Effector memory CD8-positive, alpha-beta T cell (primary cell): ENCODE measurements around the gene CYP4F22.
A peak's percentile ranks its signal among the peaks of the same experiment; 100 is the strongest.

ENCODE experiments used
- ATAC-seq: fragments of 150-1000 bp; cut with Tn5 transposase; replicated peaks from 2 replicates; pipeline ENCODE4 v1.10.0; 2021; ENCODE audit warnings: mild to moderate bottlenecking, moderate library complexity
- DNase-seq, 3 experiments: peaks; one replicate each; pipeline ENCODE4 v3.0.0; 2021
- H3K27ac Mint-ChIP-seq, 2 donors: one replicate each; pipeline ENCODE4 v1.8.0; 2022; ENCODE audit warnings: mild to moderate bottlenecking in 2 of 2, mixed read lengths in 2 of 2, moderate library complexity in 2 of 2
- H3K27me3 Mint-ChIP-seq, 2 donors: one replicate each; pipeline ENCODE4 v1.8.0; 2022; ENCODE audit warnings: mixed read lengths in 2 of 2
- H3K36me3 Mint-ChIP-seq: one replicate; pipeline ENCODE4 v1.8.0; 2022; ENCODE audit warnings: mild to moderate bottlenecking, moderate library complexity, mixed read lengths; ENCODE audit not compliant: insufficient read depth
- H3K4me1 Mint-ChIP-seq, 2 donors: one replicate each; pipeline ENCODE4 v1.8.0; 2022; ENCODE audit warnings: low read depth in 2 of 2, mixed read lengths in 2 of 2
- H3K4me3 Mint-ChIP-seq, 2 donors: one replicate each; pipeline ENCODE4 v1.8.0; 2022; ENCODE audit warnings: mild to moderate bottlenecking in 2 of 2, mixed read lengths in 2 of 2, moderate library complexity in 2 of 2
- H3K9me3 Mint-ChIP-seq, 2 donors: one replicate each; pipeline ENCODE4 v1.8.0; 2022; ENCODE audit warnings: mixed read lengths in 2 of 2

The CYP4F22 gene

DNA sequence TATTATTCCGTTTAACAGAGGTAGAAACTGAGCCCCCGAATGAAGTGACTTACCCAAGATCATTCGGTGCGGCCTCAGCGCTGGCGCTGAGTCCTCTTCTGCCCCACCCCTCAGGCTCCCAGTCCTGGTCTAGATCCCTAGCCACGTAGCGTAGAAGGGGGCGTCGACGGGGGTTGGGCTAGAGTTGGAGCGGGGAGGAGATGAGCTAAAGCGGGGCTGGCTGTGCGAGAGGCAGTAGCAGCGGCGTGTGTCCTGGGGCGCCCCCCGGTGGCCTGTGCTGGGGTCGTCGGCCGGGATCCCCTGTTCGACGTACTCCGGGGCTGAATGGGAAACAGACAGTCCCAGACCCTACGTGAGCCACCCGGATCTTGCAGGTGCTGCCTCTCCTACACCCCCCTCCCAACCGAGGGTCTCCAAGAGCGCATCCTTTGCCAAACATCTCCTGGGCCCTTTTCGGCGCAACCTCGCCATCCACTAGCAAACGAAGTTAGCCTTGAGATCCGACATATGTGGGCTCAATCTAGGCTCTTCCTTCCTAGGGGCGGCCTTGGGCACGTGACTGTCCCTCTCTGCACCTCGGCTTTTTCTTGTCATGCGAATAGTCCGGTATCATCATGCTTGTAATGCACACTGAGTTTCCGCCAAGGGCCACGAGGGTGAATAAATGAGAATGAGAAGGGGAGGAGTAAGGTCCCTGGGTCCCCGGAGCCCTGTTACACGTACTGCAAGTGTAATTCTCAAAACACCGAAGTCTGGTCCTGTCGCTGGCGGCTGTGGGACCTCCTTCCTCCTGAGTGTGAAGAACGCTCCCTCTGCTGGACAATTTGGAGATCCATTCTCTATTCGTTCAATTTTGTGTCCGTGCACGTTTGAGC, 47.7 kb downstream of the CYP4F22 start:
- H3K4me3 Mint-ChIP-seq, result peak overlapping the region; percentile 85 to 86
- H3K36me3 Mint-ChIP-seq, result peaks cover 9% of the 10 kb centered on the region
- peaks cover 3 to 4% of the 10 kb centered on the region in 2 donors for H3K27me3 Mint-ChIP-seq
- DNase-seq (peak; percentile 97 to 98 (median 97)), ATAC-seq (peak; percentile 86)
- peak overlapping the region; percentile 82 to 89 for H3K27ac Mint-ChIP-seq
- H3K9me3 Mint-ChIP-seq, result no peaks in the 10 kb centered on the region
- H3K4me1 Mint-ChIP-seq, result peaks cover 15 to 20% of the 10 kb centered on the region in 2 donors

DNA sequence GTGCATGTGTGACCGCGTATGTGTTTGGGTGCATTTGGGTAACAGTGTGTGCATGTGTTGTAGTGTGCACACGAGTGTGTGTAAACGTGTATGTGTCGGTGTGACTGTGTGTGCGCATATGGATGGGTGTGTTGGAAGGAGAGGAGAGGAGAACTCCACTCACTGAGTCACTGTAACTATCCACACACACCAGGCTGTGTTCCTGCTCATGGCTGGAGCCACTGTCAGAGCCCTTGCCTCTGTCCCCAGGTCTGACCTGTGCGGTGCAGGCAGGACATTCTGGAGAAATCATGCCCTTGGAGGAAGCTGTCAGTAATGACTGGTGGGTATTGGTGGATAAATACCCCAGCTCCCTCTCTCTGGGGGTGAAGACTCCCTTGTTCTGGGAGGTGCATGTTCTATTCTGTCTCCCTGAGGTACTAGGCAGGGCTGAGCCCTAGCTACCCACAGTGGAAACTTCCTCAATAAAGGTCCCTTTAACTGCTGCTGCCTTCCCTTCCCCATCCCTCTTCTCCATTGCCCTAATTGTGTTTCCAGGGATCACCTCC, 48.4 kb downstream of the CYP4F22 start:
- DNase-seq, result no peak
- peaks cover 10 to 11% of the 10 kb centered on the region in 2 donors for H3K27me3 Mint-ChIP-seq
- peak overlapping the region in 1 of 2 donors; percentile 89 for H3K27ac Mint-ChIP-seq
- H3K9me3 Mint-ChIP-seq, result no peaks in the 10 kb centered on the region
- ATAC-seq, result no peak
- peaks cover 9% of the 10 kb centered on the region for H3K36me3 Mint-ChIP-seq
- H3K4me3 Mint-ChIP-seq, result peak overlapping the region; percentile 85 to 86
- H3K4me1 Mint-ChIP-seq, result peaks cover 13 to 18% of the 10 kb centered on the region in 2 donors

DNA sequence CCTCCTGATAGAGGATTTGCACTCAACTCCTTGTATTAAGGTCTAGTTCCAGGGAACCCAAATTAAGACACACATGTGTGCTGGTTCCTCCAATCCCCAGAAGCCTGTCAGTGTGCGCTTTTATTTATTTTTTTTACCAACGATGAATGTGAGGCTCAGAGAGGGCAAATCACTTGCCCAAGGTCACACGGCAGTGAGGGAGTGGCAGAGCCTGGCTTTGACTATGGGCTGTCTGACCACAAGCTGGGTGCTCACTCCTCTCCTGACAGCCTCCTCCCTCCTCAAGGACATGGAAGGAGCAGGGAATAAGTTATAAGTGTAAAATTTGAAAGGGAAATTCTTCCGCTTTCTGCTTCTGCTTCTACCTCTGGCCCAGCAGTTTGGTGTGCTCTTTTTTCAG, 48.9 kb downstream of the CYP4F22 start:
- Mint-ChIP-seq H3K27me3 (peaks cover 14 to 17% of the 10 kb centered on the region in 2 donors), H3K9me3 (no peaks in the 10 kb centered on the region), H3K4me1 (peaks cover 13 to 16% of the 10 kb centered on the region in 2 donors), H3K27ac (no peak overlapping the region), H3K4me3 (no peak overlapping the region), H3K36me3 (peaks cover 9% of the 10 kb centered on the region)
- DNase-seq (no peak), ATAC-seq (no peak)

DNA sequence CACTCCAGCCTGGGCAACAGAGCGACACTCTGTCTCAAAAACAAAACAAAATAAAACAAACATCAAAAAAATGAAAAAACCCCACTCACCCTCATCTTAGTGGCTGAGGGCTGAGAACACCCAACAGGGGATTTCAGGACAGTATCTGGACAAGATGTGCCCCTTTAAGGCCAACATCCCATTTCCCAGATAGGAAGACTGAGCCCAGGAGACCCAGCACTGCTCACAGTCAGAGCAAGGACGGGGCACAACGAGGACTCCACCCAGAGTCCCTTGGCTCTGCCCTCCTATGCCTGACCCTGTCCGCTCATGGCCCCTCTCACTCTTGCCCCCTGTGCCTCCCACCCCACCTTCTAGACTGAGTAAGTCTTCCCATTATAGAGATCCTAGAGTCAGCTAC, 53.8 kb downstream of the CYP4F22 start:
- H3K27ac Mint-ChIP-seq, result no peak overlapping the region
- ATAC-seq, result no peak
- no peaks in the 10 kb centered on the region for H3K9me3 Mint-ChIP-seq
- H3K4me1 Mint-ChIP-seq, result no peaks in the 10 kb centered on the region
- peaks cover 3% of the 10 kb centered on the region for H3K36me3 Mint-ChIP-seq
- H3K27me3 Mint-ChIP-seq, result peaks cover 53 to 64% of the 10 kb centered on the region in 2 donors
- H3K4me3 Mint-ChIP-seq, result no peak overlapping the region
- no peak for DNase-seq

GRCh38 chr19:15562861-15563260, 54.5 kb downstream of the CYP4F22 start:
- no peaks in the 10 kb centered on the region for H3K9me3 Mint-ChIP-seq
- no peak for DNase-seq
- no peak overlapping the region for H3K27ac Mint-ChIP-seq
- ATAC-seq, result no peak
- H3K36me3 Mint-ChIP-seq, result peaks cover 3% of the 10 kb centered on the region
- no peaks in the 10 kb centered on the region for H3K4me1 Mint-ChIP-seq
- H3K4me3 Mint-ChIP-seq, result no peak overlapping the region
- peaks cover 55 to 67% of the 10 kb centered on the region in 2 donors for H3K27me3 Mint-ChIP-seq

DNA sequence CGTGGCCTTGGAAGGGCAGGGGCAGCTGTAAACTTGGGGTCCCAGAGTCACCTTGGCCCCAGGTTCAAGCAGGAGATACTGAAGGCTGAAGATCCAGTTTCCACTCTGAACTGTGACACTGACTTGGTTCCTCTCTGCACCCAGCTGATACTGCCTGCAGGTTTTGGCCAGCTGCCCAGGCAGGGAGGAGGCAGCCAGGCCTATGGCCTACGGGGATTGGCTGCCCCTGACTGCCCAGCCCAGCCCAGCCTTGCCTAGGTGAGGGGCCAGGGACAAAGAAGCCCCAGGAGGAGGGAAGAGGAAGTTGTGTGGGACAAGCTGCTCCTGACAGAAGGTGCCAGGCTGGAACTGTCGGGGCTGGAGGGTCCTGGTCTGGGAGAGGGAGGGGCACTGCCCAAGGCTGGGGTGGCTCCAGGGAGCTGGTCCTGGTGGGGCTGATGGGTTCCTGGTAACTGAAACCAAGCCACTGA, 55.0 kb downstream of the CYP4F22 start:
- DNase-seq, result no peak
- no peak for ATAC-seq
- Mint-ChIP-seq H3K36me3 (peaks cover 3% of the 10 kb centered on the region), H3K9me3 (no peaks in the 10 kb centered on the region), H3K4me3 (no peak overlapping the region), H3K4me1 (no peaks in the 10 kb centered on the region), H3K27me3 (peaks cover 55 to 67% of the 10 kb centered on the region in 2 donors), H3K27ac (no peak overlapping the region)

DNA sequence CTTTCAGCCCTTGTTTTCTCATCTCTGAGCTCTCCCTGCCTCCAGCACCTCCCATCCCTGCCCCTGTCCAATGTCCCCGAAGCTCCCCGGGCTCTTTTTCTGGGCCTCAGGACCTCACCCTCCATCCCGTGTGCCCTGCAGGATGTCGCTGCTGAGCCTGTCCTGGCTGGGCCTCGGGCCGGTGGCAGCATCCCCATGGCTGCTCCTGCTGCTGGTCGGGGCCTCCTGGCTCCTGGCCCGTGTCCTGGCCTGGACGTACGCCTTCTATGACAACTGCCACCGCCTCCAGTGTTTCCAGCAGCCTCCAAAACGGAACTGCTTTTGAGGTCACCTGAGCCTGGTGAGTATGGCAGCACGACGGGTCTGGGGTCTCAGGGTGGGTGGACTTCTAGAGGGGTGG, 55.6 kb downstream of the CYP4F22 start:
- Mint-ChIP-seq H3K36me3 (peaks cover 3% of the 10 kb centered on the region), H3K9me3 (no peaks in the 10 kb centered on the region), H3K4me3 (no peak overlapping the region), H3K27ac (no peak overlapping the region), H3K4me1 (no peaks in the 10 kb centered on the region), H3K27me3 (peaks cover 56 to 70% of the 10 kb centered on the region in 2 donors)
- ATAC-seq, result no peak
- no peak for DNase-seq

DNA sequence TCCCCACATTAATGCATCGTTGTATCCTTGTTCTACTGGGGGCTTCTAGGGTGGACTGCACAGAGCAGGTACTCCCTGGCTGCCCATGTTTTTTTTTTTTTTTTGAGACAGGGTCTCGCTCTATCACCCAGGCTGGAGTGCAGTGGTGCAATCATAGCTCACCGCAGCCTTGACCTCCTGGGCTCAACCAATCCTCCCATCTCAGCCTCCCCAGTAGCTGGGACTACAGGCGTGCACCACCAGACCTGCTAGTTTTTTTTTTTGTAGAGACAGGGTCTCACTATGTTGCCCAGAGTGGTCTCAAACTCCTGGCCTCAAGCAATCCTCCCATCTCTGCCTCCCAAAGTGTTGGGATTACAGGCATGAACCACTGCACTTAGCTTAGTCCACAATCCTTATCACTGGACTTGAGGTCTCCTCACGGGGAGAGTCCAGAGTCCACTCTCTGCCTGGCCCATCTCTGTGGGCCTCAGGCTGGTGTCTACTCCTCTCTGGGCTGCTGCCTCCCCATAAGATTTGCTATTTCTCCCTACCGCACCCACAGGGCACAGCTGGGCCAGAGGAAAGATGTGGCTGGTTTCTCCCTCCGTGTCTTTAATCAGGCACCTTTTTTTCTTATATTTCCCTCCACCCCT, 56.3 kb downstream of the CYP4F22 start:
- Mint-ChIP-seq H3K9me3 (no peaks in the 10 kb centered on the region), H3K4me3 (no peak overlapping the region), H3K4me1 (no peaks in the 10 kb centered on the region), H3K27ac (no peak overlapping the region), H3K27me3 (peaks cover 63 to 77% of the 10 kb centered on the region in 2 donors), H3K36me3 (peaks cover 3% of the 10 kb centered on the region)
- DNase-seq (no peak), ATAC-seq (no peak)

GRCh38 chr19:15570420-15570819, 62.1 kb downstream of the CYP4F22 start:
- H3K9me3 Mint-ChIP-seq, result no peaks in the 10 kb centered on the region
- H3K4me3 Mint-ChIP-seq, result no peak overlapping the region
- peaks cover 47 to 51% of the 10 kb centered on the region in 2 donors for H3K27me3 Mint-ChIP-seq
- H3K4me1 Mint-ChIP-seq, result no peaks in the 10 kb centered on the region
- ATAC-seq (no peak), DNase-seq (no peak)
- H3K27ac Mint-ChIP-seq, result no peak overlapping the region
- peaks cover 3% of the 10 kb centered on the region for H3K36me3 Mint-ChIP-seq

GRCh38 chr19:15575406-15575805, 67.1 kb downstream of the CYP4F22 start:
- Mint-ChIP-seq H3K4me1 (no peaks in the 10 kb centered on the region), H3K4me3 (no peak overlapping the region), H3K36me3 (no peaks in the 10 kb centered on the region), H3K27ac (no peak overlapping the region), H3K9me3 (no peaks in the 10 kb centered on the region), H3K27me3 (peaks cover 26 to 38% of the 10 kb centered on the region in 2 donors)
- no peak for ATAC-seq
- DNase-seq, result no peak

DNA sequence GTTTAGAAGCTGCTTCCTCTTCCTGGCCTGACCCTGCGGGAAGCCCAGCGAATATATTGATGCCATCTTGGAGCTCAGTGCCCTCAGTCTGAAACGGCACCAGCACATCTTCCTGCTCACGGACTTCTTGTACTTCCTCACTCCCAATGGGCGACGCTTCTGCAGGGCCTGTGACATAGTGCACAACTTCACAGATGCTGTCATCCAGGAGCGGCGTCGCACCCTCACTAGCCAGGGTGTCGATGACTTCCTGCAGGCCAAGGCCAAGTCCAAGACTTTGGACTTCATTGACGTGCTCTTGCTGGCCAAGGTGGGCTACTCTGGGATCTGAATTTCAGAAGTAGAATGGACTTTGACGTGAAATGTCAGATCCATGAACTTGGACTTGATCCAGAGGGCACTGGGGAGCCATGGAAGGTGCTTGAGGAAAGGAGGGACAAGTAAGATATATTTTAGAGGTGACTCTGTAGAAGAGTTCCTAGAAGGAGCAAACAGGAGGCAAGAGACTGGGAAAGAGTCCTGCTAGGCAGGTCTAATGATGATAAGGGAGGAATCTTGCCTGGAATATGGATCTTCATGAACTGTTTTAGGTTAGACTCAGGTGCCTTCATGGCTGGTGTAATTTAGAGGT, 68.3 kb downstream of the CYP4F22 start:
- no peak overlapping the region for H3K27ac Mint-ChIP-seq
- no peak for DNase-seq
- H3K36me3 Mint-ChIP-seq, result no peaks in the 10 kb centered on the region
- peaks cover 20 to 38% of the 10 kb centered on the region in 2 donors for H3K27me3 Mint-ChIP-seq
- no peak overlapping the region for H3K4me3 Mint-ChIP-seq
- ATAC-seq, result no peak
- H3K4me1 Mint-ChIP-seq, result no peaks in the 10 kb centered on the region
- no peaks in the 10 kb centered on the region for H3K9me3 Mint-ChIP-seq

DNA sequence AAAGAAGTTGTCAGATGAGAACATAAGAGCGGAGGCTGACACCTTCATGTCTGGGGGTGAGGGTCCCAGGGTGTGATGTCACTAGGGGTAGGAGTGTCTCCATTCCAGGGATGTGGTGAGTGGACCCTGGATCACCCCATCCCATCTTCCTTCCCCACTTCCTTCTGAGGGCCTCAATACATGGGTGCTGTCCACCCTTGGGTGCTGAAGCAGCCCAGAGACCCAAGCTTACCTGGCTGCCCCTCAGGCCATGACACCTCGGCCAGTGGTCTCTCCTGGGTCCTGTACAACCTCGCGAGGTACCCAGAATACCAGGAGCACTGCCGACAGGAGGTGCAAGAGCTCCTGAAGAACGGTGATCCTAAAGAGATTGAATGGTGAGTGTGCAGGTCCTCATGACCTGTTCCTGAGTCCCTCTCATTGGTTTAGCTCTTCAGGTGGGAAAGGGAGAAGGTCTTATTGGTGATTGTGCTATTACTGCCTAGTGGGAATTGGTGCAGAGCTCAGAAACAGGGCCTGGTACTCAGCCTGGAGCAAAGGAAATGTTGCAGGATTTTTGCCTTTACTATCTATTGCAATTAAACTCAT, 69.0 kb downstream of the CYP4F22 start:
- Mint-ChIP-seq H3K4me3 (no peak overlapping the region), H3K27me3 (peaks cover 20 to 37% of the 10 kb centered on the region in 2 donors), H3K27ac (no peak overlapping the region), H3K4me1 (no peaks in the 10 kb centered on the region), H3K9me3 (no peaks in the 10 kb centered on the region), H3K36me3 (no peaks in the 10 kb centered on the region)
- DNase-seq (no peak), ATAC-seq (no peak)

DNA sequence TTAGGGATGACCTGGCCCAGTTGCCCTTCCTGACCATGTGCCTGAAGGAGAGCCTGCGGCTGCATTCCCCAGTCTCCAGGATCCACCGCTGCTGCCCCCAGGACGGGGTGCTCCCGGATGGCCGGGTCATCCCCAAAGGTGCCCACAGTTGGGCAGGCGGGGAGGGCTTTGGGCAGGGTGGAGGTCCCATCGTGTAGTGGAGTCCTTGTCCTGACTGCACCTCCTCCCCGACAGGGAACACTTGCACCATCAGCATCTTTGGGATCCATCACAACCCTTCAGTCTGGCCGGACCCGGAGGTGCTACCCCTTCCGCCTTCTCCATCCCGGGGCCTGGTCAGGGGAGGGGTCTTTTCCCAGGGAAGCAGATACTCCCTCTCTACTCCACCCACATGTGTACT, 75.0 kb downstream of the CYP4F22 start:
- no peaks in the 10 kb centered on the region for H3K36me3 Mint-ChIP-seq
- H3K4me3 Mint-ChIP-seq, result no peak overlapping the region
- H3K9me3 Mint-ChIP-seq, result no peaks in the 10 kb centered on the region
- no peak overlapping the region for H3K27ac Mint-ChIP-seq
- DNase-seq (no peak), ATAC-seq (no peak)
- H3K27me3 Mint-ChIP-seq, result peaks cover 31 to 45% of the 10 kb centered on the region in 2 donors
- peaks cover 4 to 8% of the 10 kb centered on the region in 2 donors for H3K4me1 Mint-ChIP-seq
